ENCODE data around the gene APBB2.

The APBB2 gene

DNA sequence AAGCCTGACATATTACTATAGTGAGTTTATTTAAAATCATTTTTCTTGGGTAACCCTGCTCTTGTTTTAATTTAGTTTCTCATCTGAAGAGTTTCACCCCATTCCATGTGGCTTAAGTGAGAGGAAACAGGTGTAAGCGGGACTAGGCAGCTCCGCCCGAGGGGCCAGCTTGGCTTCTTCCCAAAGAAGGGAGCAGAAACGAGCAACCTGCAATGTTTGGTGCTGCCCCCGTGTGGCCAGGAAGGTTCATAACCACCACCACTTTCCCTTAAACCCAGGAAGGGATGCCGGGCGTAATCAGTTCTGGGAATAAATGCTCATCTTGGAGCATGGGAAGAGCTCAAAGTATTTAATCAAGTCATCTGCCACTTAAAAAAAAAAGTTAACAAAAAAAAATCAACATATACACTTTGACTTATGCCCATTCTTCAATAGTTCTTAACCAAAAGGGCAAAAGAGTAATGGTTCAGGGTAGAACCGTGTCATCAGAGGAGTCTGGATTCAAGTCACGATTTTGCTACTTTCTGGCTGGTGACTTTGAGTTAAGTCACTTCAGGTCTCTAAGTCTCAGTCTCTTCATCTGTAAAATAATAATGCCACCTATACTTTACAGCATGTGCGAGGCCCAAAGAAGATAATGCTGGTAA, 316.7 kb downstream of the APBB2 start:
- DNase-seq: peak; percentile 49

DNA sequence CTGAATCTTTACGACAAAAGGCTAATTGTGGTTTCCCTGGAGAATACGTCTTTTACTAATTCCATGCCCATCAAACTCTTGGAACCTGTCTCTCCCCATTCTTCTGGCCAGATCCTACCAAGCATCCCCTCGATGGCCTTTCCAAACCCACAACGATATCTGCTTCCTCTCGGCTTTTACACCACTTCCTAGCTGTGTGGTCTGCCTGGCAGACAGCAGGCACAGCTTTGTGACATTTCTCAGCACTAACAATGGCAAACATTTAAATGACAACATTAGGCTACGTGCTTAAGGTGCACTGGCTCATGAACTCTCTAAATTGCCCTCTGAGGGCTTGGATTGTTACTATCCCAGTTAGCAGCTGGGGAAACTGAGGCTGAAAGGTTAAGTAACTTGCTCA, 323.6 kb downstream of the APBB2 start:
- no peak for DNase-seq

DNA sequence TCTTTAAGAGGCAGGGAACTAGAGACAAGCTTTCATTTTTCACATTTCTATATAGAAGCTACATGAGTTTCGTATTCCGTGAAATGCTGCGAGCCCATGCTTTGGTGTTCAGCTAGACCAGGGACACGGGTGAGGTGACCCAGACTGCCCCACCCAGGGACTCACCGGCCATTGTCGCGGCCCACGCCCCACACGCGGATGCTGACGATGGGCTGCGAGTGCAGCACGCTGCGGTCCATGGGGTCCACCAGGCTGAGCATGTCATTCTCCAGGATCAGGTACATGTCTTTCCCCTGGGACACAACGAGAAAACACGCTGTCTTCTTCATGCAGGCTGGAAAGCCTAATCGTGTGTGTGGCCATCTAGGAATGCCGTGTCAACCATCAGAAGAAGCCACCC, 324.1 kb downstream of the APBB2 start:
- DNase-seq: no peak

DNA sequence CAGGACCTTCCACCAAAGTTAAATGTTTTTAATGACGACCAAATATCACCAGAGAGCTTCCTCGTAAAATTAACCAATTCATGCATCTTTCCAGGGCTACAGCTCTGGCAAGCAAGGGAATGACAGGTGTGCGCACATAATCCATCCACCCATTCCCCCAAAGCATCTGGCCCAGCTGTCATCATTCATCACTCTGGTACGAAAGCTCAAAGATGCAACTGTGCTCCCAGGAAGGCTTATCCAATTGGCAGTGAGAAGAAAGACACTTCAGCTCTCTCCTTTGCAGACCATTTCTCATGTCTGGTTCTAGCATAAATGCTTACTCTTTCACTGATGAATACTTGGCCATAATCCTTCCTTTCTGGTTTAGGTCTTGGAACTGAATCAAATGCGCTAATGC, 325.4 kb downstream of the APBB2 start:
- DNase-seq: no peak

DNA sequence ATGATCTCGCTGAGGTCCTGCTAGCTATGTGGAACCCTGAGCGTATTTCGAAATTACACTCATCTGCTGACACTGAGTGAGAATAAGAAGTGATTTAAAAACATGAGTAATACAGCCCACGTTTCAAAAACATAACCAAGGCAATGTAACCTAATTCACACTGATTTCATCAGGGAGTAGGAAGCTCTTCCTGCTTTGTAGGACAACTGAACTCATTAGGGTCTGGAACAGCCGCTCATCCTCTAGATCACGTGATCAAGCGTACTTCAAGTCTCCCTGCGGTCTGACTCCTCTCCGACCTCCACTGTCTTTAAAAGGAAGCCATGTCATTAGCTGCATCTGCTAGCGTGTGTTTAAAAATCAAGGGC, 326.6 kb downstream of the APBB2 start:
- no peak for DNase-seq

DNA sequence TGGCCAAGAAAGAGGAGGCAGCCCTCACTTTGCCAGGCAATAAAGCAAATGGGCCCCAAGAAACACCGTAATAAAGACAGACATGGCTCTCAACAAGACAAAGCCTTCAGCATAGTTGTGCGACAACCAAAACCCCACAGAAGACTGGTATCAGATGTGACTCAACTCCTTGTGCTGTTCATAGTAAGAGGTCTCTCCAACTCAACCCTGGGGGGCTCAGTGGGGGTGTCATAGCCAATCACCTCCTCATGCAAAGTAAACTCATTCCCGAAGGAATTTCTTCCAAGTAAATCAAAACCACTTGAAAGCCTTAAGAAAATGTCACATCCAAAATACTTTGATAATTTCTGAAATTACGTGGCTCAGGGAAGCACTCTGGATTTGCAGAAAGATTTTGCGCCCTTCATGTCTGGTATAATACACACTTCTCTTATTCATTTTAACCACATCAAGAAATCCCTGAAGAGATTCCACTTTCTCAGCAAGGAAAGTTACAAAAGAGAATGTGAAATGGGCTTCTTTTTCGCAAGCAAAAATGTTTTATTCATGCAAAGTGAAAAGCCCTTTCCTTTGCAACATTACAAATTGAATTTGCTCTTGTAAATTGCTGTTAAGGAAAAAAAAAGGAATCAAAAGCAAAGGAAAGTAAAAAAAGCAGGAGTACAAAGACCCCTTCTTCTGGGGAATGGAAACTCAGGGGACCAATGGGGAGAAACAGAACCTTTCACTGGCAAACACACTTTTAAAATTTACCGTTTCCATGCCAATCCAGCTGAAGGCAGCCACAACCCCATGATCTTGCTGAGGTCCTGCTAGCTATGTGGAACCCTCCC, 327.2 kb downstream of the APBB2 start:
- DNase-seq: no peak

DNA sequence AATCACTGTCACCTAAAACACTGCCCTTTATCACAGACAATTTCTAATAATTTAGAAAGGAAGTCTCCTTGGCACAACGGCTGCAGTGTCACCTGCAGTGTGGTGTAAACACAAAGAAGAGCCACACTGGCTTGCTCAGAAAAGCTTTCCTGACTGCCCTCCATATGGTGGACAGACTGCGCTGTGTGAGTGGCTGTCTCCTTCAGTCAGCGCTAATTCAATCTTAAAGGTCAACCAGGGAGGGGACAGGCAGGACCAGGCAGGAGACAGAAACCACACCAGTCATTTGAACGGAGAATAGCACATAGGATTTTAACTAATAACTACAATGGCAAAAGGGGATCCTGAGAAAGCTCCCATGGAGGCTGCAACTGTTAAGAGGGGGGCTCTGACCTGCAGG, 332.5 kb downstream of the APBB2 start:
- no peak for DNase-seq

DNA sequence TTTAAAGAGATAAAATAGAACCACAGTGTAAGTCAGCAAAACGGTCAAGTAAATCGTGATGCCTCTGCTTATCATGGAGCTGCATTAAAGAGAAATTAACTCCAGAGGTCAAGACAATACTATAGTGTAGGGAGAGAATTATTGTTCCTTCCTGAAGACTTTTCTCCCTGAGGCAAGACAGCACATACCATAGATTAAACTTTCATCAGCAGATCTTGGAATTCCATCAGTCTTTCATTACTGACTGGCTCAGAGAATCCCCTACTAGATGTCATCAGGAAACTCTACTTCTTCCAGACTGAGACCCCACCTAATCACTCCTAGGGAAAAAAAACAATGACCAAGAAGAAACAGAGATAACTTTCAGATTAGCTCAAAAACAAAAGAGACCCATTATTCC, 333.2 kb downstream of the APBB2 start:
- DNase-seq: no peak

DNA sequence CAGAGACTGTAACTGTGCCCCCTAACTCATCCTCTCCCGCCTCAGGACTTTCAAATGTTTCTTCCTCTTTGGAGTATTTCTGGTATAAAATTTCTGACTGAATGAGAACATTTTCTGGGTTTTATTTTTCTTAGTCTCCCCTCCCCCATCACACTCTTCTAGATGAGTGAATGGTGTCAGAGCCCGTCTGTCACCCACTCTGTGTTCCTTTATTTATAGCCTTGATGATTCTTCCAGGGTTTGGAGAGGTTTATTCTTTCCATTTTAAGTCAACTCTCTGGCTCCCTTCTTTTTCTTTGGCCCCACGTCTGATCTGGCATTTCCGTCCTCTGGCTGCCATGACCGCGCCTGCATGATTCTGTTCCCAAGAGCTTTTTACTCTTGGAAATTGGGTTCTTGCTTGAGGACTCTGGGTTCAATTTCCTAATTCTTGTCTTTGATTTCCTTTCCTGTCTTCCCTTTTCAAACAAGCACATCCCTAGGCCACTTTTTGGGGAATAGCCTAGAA, 335.7 kb downstream of the APBB2 start:
- DNase-seq: no peak

DNA sequence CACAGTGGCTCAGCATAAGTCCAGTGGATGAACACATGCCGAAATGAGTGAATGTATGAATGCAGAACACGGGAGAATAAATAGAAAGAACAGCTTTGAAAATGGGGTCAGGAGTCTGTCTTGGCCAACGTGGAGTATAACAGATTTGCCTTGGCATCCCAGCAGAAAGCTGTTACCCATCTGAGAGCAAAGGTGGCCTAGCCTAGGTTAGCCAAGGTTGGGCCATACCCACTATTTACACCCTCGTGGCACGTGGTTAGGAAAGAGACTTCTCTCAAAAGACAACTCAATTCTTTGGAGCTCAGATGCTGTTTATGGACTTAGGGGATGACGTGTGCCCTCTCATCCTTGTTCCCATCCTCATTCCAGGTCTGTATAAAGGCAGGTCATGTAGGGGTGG, 337.3 kb downstream of the APBB2 start:
- DNase-seq: no peak

DNA sequence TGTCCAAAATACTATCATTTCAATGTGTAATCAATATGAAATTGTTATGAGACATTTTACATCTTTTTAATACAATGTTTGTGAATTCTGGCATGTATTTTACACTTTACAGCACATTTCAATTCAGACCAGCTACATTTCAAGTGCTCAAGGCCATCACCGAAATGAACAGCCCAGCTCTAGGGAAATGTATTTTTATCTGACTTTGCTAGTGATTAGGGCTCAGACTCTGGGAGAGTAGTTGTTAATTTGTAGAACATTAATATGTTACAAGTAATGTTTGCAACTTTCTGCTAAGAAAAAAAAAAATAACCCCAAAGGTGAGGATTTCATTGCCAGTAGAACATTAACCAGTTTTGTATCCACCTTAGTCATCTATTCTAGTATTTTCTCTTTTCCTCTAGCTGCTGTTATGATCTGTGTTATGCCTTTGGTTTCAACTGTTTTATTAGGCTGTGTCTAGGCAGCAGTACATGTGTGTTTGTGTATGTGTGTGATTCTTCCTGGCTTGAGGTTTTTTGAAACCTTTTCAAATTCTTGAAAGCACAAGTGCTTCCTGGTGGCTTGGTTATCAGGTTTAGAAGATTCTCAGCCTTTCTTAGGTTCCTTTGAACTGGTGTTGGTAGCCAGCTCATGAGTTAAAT, 338.7 kb downstream of the APBB2 start:
- no peak for DNase-seq

DNA sequence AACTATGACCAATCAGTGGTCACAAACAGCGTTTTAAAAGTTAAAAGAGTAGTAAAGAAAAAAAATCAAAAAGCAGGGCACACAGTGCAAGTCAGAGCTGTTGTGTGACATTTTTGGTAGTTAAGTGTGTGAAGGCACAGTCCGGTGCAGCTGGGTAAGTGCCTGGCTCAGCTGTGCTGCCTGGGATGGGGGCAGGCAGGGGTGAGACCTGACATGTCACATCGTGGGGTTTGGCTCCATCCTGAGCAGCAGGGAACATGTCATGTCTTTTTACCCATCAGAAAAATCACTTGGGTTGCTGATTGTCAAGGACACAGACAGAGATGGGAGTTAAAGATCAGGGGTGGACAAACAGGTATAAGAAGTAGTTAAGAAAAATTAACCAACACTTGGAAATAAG, 339.4 kb downstream of the APBB2 start:
- no peak for DNase-seq

DNA sequence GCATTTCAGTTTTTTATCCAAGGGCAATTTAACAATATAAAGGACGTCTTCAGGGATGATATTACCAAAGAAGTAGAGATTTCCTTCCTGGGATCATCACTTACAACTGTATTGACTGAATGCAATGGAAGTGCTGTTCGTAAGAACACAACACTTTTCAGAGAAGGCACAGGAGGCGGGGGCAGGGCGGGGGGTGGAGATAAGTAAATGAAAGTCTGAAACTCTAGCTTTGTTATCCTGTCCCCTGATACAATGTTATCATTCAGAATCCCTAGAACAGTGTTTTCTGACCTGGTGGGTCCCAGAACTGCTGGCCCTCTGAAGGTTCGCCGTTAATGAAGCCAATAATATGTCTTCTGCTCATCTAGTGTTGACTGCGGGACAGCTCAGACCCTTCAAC, 340.0 kb downstream of the APBB2 start:
- DNase-seq: no peak

DNA sequence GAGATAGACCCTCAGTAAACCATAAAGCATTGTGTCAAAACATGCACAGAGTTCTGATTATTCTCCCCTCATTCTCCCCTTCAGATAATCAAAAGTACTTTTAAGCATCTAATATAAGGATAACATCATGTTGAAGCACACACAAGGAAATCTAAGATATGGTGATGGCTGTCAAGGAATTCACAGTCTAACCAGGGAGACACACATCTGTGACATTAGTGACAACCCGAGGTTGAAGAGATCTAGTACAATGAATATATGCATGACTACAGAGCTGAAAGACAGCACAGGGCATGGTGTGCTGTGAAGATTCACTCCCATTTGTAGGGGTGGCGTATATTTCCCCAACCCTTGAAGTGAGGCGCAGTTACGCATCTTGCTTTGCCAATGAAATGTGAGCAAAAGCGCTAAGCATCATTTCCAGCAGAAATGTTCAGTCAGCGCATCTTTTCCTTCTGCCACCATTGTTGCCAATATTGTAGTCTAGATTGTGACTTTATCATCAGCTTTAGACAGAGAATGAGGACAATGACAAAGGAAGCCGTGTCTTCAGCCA, 342.6 kb downstream of the APBB2 start:
- no peak for DNase-seq

DNA sequence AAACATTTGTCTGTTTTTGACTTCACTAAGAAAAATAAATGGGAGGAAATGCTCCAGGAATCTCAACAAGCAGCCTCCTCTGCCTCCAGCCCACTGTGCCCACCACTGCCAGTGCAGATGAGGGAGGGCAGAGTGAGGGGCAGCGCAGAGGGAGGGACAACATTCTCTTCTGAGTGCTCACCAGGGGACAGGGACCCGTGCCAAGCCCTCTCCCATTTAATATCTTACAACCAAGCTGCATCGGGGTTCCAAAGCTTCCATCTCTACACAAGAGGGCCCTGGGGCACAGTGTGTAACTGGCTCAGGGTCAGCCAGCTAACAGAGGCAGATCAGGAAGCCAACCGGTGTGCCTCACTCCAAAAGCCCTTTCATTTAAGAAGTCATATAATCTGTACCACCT, 344.2 kb downstream of the APBB2 start:
- DNase-seq: no peak

DNA sequence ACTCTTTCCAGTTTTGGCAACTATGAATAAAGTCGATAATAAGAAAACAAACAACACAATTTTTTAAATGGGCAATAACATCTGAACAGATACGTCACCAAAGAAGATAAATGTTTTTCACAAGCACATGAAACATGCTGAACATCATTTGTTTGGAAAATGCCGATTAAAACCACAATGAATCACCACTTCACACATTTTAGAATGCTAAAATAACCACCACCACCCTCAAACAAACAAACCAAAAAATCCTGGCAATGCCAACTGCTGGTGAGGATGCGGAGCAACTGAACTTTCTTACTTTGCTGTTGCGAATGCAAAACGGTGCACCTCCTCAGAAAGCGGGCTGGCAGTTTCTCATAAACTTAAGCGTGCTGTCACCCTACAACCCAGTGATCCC, 348.6 kb downstream of the APBB2 start:
- DNase-seq: no peak

DNA sequence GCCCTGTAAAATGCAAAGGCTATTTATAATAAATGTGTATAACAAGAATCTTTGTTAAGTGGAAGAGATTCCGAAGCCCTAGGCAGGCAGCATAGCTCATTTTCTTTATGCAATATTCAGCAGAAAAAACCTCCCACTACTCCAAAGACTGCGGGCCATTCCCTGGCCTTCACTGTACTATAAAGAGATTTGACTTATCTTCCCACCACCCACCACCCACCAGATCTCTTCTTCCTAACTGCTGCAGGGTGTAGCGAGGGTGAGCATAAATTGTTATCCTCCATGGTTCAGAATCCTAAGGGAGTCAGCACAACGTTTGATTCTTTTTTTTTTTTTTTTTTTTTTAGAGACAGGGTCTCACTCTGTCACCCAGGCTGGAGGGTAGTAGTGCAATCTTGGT, 349.8 kb downstream of the APBB2 start:
- DNase-seq: no peak

DNA sequence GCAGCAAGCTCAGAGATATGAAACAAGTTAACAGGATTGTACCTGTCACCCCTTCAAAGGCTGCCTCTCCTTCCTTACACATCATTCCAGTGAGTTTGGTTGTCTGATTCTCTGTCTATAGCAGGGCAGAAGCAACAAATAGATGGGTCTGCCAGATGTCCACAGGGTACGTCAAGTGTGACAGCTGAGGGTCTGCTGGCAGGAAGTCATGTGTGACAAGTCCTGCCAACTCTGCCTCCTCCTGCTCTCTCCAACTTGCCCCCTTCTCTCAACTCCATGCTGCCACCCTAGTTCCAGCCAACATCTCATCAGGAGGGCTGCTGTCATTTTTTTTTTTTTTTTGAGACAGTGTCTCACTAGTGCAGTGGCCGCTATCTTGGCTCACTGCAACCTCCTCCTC, 355.4 kb downstream of the APBB2 start:
- no peak for DNase-seq

DNA sequence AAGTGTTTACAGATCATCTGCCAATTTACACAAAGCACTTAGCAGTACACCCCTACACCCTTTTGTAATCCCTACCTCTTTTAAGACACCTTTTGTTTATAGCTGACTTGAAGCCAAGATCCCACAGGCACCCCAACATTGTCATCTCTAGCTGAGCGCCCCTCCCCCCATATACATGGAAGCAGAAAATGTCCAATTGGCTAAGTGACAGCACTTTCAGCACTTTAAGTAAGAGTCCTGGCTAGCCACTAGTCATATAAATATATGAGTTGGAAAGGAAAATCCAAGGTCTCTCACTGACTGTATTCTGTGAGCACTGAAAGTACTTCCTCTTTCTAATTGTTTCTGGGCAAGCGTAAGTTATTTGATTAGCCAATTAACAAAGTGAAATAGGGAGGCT, 356.4 kb downstream of the APBB2 start:
- DNase-seq: no peak

DNA sequence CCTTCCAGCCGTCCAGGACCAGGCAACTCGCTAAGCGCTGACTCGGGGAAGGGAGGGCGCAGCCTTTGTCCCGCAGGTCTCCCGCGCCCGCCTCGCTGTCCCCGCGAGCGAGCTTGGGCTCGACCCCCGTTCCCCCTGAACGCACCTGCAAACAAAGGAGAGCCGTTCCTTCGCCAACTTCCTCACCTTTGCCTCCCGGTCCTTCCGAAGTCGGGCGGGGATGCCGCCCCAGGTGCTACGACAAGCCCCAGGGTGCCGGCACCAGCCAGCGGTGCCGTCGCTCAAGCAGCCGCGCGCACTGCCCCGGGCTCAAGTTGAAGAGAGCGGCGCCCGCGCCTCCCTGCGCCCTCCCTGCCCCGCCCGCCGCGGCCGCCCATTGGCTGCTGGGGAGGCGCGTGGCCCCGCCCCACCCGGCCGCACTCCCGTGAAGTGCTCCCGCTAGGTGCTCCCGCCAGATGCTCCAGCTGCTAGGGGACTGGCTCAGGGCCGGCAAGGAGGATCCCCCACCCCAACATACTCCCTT, 357.4 kb downstream of the APBB2 start:
- DNase-seq: peak; percentile 90

DNA sequence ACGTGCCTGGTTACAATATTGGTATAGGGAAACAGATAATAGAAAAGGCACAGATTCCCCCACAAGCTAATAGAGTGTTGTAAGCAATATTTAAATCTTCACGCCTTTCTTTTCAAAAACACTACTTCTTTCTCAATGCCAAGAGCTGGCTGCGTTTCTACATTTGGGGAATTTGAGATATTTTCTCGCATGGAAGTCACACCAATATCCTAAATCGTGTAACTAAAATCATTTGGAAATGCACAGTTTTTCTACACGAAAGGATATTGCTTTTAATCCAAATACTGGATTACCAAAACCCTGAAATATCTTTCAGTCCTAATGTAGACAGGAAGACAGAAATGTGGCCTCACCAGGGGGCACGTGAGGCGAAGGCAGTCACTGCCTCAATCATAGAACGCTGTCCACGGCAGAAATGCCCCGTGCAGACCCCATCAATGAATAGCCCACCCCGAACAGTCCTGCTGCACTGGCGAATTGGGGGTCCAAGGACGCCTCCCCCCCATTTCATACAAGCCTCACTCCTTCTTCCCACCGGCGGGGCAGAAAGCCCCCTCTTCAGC, 358.0 kb downstream of the APBB2 start:
- no peak for DNase-seq

DNA sequence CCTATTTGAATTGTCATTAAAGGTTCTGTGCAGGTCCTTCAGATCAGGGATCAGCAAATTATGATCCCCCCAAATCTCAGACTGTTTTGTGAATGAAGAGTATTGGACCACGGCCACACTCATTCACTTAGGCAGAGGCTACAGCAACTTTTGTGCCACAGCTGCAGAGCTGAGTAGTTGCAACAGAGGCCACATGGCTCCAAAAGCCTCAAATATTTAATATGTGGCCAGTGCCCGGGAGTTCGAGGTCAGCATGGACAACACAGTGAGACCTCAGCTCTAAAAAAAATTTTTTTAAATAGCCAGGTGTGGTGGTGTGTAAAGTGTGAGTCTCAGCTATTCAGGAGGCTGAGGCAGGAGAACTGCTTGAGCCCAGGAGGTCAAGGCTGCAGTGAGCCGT, 363.8 kb downstream of the APBB2 start:
- no peak for DNase-seq

DNA sequence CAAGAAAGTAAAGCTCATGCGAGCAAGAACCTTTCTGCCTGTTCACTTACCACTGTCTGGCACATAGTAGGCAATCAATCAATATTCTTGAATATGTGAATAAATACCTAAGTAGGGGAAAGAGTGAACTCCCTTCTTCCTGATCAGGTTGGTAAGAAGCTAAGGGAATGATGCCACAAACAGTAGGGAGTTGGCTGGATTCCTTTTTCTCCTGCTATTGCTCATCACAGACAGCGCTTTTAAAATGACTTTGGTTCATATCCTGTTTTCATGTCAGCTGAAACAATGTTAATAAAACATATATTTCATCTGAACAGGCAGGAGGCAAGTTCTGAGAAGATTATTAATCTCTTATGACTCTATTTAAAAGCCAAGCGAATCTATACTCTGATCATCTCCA, 365.4 kb downstream of the APBB2 start:
- no peak for DNase-seq
